ENCODE data around the gene NR2F2.

GRCh38 chr15:96369825-96370621 is 39.5 kb downstream of the NR2F2 start:
- TF ChIP-seq CTCF (IDR thresholded peaks at IDR 0.05) (no peak), POLR2A (IDR thresholded peaks at IDR 0.05) (no peak)

Data from right lobe of liver (tissue), 4 donors.